Lower leg skin (tissue), 3 donors: Measurements from ENCODE around the gene ALPG.

Experiments used
- CTCF ChIP-seq, 3 donors: fragments of 450-650 bp; IDR thresholded peaks; one replicate each; pipeline ENCODE4 v1.5.1; 2016; ENCODE audit warnings: antibody characterized with exemption in 3 of 3, mild to moderate bottlenecking in 3 of 3, moderate library complexity in 2 of 3
- POLR2A ChIP-seq, 2 donors: fragments of 450-650 bp; IDR thresholded peaks; one replicate each; pipeline ENCODE4 v1.6.1; 2016 to 2017; ENCODE audit warnings: antibody characterized with exemption in 2 of 2, mild to moderate bottlenecking in 1 of 2, moderate library complexity in 1 of 2

GRCh38 chr2:232455426-232456255 is 49.0 kb downstream of the ALPG start, which contains the start of gene ALPI:
- TF ChIP-seq CTCF (IDR thresholded peaks at IDR 0.05) (no peak), POLR2A (IDR thresholded peaks at IDR 0.05) (no peak)
